GM18520 (cell line): ENCODE results near the gene CD163L1.

Experiments used
- ATAC-seq: cut with Tn5 transposase; IDR thresholded peaks from one replicate; pipeline ENCODE4 v1.9.1; 2021; ENCODE audit not compliant: unreplicated experiment

CD163L1 gene

DNA sequence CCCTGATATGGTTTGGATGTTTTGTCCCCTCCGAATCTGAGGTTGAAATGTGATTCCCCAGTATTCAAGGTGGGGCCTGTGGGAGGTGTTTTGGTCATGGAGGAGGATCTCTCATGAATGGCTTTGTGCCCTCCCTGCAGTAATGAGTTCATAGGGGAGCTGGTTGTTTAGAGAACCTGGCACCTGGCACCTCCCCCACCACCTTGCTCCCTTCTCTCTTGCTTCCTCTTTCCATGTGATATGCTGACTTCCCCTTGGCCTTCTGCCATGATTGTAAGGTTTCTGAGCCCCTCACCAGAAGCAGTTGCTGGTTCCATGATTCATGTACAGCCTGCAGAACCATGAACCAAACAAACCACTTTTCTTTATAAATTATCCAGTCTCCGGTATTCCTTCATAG, 32.6 kb downstream of the CD163L1 start:
- no peak for ATAC-seq

DNA sequence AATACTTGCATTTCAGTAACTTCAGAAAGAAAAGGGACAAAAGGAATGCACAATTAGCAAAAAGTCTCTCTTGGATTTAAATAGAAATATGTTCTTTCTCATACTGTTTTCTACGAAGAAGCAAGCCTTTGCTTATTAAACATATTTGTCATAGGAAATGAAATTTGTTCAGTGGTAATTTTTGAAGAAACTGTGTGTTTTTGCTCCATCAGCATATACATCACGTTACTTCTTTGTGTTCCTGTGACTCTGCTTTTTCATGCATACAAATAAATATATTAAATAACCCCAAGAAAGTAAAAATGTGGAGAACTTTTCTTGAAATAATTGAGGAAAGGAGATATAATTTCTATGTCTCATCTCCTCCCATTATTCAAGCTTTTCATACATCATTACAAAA, 39.7 kb downstream of the CD163L1 start:
- no peak for ATAC-seq

DNA sequence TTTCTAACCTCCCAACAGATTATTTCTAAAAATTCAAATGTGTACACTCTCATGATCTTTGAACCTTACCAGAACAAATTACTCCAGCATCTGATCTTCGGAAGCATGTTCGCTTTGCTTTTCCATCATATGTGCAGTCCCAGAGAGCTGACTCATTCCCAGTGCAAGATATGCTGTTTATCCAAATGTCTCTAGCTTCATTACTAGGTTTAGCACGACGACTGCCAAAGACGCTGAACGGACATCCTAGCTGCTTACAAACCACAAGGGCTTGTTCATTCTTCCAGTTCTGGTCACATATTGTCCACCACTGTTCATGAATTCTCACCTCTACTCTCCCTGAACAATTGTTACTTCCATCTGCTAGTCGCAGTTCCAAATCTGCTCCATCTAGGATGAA, 40.5 kb downstream of the CD163L1 start:
- ATAC-seq = no peak

DNA sequence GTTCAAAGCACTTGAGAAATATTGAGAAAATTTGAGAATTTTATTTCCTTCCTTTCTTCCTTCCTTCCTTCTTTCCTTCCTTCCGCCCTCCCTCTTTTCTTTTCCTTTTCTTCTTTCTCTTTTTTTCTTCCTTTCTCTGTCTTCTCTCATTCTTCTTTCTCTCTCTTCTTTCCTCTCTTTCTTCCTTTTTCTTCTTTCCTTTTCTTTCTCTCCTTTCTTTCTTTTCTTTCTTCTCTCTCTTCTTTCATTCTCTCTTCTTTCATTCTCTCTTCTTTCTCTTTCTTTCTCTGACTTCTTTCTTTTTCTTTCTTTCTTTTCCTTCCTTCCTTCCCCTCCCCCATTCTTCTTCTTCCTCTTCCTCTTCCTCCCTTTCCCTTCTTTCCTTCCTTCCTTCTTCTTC, 44.9 kb downstream of the CD163L1 start:
- no peak for ATAC-seq

DNA sequence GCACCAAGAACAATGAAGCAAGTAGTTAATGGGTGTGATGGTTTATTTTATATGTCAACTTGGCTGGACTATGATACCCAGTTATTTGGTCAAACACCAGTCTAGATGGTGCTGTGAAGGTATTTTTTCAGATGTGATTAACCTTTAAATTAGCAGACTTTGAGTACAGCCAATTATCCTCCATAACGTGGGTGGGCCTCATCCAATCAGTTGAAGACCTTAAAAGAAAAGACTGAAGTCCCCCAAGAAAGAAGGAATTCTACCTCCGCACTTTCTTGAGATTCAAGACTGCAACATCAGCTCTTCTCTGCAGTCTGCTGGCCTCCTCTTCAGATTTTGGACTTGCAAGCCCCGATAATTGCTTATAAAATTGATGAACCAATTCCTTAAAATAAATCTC, 47.5 kb downstream of the CD163L1 start:
- ATAC-seq = no peak

DNA sequence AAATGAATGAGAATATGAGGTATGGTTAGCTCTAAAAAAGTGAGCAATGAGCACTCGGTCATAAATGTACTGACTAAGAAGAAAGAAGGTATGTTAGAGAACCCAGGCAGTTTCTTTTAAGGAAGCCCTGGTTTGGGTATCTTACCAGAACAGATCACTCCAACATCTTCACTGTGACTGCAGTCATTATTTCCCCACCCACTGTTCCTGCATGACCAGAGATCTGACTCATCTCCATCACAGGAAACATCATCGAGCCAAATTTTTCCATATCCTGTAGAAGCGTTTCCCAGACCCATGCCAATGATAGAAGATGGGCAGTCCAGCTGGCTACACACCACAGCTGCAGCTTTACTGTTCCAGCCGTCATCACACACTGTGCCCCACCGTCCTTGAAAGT, 48.0 kb downstream of the CD163L1 start:
- ATAC-seq = no peak

DNA sequence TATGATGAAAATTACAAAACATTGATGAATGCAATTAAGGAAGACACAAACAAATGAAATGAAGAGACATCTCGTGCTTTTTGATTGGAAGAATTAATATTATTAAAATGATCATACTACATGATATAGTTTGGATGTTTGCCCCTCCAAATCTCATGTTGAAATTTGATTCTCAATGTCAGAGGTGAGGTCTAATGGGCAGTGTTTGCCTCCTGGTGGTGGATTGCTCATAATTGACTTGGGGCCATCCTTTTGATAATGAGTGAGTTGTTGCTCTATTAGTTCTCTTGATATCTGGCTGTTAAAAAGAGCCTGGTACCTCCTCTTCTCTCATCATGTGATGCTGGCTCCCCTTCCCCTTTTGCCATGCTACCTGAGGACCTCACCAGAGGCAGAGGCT, 56.7 kb downstream of the CD163L1 start:
- ATAC-seq = no peak

DNA sequence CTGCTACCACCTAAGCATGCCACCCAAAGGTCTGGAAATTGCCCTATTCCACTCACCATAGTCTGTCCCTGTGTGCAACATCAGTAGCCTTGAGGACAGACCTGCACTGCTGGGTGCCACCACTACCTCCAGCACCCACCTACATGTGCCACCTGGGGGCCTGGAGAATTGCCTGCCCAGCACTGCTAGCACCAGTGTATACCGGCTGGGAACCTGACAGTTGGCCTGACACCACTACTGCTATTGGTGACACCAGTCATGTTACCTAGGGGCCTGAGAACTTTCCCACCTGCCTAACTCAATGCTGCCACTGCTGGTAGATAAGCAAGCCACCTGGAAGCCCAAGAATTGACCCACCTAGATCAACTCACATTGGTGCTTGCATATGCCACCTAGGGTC, 60.8 kb downstream of the CD163L1 start:
- ATAC-seq = no peak

DNA sequence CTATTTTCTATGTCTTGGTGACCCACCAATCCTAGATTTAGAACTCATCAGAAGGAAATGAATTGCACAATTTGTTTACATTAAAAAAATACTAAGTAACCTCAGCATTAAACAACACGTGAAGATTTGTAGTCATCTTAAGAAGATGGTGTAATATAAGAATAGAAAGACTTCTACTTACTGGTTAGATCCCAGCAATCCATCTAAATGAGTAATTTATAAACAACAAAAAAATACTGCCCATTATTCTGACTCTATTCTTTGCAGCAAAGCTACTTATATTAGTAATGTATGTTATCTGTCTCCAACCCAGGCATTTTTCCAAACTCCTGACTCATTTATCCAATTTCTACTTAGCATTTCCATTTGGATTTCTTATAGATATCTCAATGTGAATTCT, 67.8 kb downstream of the CD163L1 start:
- no peak for ATAC-seq

DNA sequence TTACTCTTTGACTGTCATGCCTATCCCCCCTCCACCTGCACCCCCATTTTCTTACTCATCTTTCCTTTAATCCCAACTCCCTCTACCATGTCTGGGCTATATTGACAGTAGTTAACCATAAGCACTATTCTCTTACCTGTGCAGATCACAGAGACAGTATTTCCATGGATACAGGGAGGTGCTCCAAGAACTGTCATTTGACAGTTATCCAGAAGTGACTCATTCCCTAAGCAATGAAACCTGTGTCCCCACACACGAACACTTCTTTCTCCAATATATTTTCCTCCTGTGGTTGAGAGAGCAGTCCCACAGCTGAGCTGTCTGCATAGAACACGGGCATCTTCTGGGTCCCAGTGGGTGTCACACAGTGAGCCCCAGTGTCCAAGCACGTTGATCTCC, 68.8 kb downstream of the CD163L1 start:
- ATAC-seq = no peak

DNA sequence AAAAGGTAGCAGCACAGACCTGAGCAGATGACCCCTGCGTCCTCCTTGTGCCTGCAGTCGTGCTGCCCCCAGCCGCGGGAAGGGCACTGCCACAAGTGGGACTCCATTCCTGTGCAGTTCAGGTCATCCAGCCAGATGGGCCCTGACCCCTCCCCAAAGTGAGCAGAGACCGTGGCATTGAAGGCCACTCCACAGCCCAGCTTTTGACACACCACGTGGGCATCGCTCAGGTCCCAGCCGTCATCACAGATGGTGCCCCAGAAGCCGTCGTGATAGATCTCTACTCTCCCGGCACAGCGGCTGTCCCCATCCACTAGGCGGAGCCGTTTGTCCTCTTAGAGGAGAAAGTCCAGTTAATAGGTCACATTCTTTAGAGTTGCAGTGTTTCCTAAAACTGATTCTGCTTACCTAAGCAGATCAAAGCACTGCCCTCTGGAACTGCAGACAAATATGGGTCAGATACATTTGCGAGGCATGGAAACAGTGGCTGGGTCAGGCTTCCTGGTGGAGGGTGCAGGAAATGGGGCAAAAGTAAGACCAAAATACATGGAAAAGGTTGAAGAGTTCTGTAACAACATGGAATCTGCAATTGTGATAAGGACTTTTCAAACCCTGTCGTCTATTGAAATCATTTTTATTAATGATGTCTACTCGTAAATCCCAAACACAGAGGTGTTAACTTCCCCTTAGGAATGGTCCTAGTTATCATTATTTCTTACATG, 69.4 kb downstream of the CD163L1 start:
- no peak for ATAC-seq

DNA sequence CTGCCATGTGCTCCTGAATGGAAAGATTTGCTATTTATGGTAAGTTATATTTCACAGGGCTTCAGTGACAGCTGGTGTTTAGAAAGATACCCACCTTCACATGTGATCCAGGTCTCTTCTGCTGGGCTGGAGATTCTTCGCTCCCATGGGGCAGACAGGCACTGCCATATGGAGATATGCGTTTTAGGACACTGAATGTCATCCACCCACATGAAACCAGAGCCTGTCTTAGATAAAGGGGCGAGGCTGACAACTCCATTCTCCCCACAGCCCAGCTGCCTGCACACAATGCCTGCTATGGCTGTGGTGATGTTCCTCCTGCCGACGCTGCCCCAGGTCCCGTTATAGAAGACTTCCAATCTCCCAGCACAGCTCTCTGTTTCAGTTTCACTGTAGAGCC, 70.7 kb downstream of the CD163L1 start:
- ATAC-seq = no peak

DNA sequence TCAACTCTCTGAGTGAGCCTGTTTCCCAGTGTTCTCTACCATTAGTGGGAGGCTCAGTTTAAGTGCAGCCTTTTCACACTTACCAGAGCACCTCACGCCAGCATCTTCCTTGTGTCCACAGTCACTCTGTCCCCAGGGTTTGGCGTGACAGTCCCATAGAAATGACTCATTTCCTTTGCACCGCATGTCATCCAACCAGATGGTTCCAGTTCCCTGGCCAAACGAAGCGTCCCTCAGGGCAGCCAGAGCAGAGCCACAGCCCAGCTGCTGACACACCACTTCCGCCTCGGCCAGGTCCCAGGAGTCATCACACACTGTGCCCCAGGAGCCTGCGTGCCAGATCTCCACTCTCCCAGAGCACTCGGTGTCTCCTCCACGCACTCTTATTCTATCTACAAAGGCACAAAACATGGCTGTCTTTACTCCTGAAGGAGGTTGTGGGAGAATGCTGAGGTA, 74.7 kb downstream of the CD163L1 start:
- ATAC-seq = no peak

DNA sequence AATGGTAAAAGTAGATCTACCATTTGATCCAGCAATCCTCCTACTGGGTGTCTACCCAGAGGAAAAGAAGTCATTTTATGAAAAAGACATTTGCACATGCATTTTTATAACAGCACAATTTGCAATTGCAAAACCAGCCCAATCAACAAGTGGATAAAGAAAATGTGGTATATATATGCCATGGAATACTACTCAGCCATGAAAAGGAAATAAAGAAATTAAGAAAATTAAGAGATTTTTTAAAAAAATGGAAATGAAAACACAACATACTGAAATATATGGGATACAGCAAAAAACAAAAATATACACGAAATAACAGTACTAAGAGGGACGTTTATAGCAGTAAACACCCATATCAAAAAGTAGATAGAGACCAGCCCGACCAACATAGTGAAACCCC, 81.2 kb downstream of the CD163L1 start:
- ATAC-seq = no peak

DNA sequence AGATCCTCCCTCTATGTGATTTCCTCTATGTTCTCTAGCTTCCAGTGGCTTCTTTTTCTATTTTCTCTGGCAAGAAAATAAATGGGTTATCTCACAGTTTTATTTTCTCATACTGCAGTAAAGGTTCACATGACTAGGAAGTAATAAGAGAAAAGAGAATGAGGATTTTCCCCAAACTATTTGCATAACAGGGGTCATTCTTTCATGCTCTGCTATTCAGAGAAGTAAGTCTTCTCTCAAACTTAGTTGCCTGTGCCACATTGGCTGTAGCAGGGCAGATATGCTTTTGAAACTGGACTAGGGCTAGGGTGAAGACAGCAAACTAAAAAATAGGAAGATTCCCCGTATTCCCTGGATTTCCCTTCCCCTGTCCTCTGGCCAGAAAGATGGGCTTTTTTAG, 82.7 kb downstream of the CD163L1 start:
- ATAC-seq = no peak

DNA sequence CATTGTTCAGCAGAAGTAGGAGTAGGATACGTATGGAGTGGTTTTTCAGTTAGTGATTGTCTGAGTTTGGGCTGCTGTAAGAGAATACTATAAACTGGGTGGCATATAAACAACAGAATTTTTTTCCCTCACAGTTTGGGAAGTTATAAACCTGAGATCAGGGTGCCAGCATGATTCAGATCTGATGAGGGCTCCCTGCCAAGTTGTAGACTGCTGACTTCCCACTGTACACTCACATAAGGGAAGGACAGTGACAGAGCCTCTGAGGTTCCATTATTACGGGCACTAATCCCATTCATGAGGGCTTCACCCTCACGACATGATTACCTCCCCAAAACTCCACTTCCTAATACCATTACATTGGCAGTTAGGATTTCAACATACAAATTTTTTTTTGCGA, 89.4 kb downstream of the CD163L1 start:
- no peak for ATAC-seq

DNA sequence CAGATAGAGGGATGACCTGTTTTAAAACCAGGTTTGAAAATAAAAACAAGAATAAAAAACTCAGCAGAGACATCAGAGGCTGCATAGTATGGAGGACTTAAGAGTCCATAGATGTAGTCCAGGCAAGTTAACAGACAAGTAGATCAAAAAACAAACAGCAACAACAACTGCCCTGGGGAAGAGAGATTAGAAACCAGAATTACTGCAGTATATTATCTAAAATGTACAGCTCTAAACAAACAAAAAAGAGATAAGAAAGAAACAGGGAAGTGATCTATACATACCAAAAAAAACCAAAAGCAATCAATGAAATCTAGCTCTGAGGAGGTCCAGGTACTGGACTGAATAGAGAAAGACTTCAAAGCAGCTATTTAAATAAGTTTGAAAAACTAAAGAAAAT, 91.3 kb downstream of the CD163L1 start:
- no peak for ATAC-seq

DNA sequence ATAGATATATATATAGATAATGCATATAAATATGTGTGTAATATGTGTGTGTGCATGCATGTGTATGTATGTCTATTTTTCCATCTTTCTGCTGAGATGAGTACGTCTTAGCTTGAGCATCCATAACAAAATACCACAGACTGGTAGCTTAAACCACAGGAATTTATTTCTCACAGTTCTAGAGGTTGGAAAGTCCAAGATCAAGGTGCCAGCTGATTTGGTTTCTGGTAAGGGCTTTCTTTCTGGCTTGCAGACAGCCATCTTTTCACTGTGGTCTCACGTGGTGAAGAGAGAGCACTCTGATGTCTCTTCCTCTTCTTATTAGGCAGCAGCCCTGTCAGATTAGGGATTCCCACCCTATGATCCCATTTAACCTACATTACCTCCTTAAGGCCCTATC, 92.8 kb downstream of the CD163L1 start:
- ATAC-seq = no peak

DNA sequence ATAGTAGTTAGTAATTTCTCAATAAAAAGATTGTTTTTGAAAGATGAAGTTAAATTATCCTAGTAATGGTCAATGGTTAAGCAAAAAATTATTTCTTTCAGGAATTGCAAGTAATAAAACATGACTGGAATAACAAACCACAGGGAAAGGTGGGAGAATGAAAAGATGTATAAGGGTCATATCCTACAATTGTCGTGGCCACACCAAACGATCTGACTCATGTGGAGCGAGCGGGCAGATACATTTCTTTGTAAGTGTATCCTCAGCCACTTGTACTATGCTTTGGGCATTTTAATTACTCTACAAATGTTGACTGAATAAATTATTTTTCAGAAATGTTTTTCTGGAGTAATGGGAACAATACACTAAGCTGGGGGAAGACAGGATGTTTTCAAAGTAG, 94.5 kb downstream of the CD163L1 start:
- ATAC-seq = no peak

DNA sequence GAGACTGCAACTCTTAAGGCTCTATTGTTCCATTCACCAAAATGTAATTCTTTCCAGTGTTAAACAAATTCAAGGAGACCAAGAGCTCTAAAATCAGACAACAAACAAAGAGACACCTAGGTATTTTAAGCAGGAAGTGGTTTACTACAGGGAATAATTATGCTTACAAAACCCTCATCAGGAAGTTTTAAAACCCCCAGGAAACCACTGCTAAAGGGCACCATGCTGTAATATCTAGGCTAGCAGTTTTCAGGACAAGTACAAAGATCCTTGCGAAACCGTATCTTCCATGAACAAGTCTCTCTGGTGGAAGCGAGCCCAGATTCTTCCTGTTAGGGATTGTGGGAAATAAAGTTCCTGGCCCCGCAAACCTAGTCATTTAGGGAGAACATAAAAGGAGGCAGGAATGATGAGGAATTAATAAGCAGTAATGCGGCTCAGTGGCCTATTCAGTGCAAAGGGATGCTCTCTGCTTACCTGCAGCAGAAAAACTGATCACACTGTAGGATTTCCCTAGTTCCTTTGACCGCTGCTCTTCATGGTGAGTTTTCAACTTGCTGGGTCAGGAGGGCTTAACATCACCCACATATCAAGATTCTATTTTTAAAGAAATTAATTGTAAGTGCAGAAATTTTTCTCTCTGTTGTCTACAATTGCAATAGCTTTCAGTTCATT, 97.3 kb downstream of the CD163L1 start:
- no peak for ATAC-seq

DNA sequence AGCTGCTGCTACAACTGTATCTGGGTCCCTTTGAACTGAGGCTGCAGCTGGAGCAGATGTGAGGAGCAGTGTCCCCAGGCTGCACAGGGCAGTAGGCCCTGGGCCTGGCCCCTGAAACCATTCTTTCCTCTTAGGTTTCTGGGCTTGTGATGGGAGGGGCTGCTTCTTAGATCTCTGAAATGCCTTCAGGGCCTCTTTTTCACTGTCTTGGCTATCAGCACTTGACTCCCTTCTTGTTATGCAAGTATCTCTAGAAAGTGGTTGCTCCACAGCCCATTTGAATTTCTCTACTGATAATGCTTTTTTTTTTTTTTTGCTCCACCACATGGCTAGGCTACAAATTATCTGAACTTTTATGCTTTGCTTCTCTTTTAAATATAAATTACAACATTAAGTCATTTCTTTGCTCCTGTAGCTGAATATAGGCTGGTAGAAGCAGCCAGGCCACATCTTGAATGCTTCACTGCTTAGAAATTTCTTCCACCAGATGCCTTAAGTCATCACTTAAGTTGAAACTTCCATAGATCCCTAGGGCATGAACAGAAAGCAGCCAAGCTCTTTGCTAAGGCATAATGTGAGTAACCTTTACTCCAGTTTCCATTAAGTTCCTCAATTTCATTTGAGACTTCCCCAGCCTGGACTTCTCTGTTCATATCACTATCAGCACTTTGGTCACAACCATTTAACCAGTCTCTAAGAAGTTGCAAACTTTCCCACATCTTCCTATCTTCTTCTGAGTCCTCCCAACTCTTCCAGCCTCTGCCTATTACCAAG, 98.9 kb downstream of the CD163L1 start:
- no peak for ATAC-seq

DNA sequence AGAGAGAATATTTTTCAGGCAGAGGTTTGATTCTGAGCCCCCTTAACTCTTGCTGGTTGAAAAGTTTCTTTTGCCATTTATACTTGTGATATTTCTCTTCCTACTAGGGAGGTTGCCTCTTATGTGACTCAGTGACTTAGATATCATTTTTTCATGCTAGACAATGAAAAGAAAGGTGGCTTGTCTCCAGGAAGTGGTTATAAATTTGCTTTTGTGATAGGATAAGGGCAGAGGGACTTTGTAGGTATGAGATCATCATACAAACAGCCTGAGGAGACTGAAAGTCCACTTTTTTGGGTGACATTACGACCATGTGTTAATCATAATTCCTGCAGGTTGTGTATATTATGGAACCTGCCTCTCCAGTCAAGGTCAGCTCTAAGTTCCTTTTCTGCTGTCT, 104.3 kb downstream of the CD163L1 start:
- no peak for ATAC-seq
